Measurements from ENCODE around the gene POMT1. TPM values are rescaled to one million over a fixed set of nuclear protein-coding genes. Genes with fewer than 3 reads are reported as not detected.

Gene POMT1
- total RNA-seq, 4 donors from 2014 or later = 33.3 to 45.9 (median 38.0) TPM

DNA sequence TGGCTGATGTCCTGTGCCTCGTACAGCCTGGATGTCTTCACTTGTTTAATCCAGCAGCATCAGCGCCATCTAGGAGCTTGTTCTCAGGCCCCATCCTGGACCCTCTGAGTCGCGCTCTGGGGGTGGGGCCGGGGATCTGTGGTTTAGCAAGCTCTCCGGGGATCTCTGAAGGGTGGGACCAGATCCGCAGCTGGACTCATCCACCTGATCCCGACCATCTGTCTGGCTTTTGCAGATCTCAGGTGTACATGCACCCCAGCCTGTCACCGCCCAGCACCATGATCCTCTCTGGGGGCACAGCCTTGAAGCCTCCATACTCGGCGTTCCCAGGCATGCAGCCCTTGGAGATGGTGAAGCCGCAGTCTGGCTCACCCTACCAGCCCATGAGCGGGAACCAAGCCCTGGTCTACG, 15.1 kb upstream of the POMT1 start:
- TF ChIP-seq POLR2A (IDR thresholded peaks at IDR 0.05) (no peak), EP300 (IDR thresholded peaks at IDR 0.05) (no peak), CTCF (IDR thresholded peaks at IDR 0.05) (no peak)
- 76 to 77% methylated on average over 14 of the region's 14 CpGs for WGBS, 2 donors
- Histone ChIP-seq H3K9me3 (no peaks in the 10 kb centered on the region), H3K4me1 (no peaks in the 10 kb centered on the region), H3K4me3 (no peak overlapping the region), H3K36me3 (peaks cover 3 to 100% (median 71%) of the 10 kb centered on the region in 3 donors), H3K27me3 (no peaks in the 10 kb centered on the region), H3K27ac (no peak overlapping the region)
- DNase-seq (ENCODE audit: low spot score in 2 of 2) = no peak

DNA sequence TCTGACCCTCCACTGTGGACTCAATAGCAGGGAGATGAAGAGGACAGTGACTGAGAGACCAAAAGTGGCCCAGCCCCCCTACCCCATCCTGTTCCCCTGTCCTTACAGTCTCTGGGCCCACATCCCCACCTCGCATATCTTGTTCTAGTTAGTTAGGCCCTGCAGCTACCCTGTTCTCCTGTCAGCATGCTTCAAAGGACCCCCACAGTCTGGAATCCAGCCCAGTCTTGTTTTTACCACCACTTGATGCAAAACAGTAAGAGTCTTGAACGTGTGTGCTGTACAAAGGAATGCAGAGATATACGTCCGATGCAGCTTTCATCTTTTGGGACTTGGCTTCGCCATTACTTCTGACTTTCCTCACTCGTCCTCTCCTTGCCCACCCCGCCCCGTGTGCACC, 12.2 kb upstream of the POMT1 start:
- Histone ChIP-seq H3K9me3 (no peaks in the 10 kb centered on the region), H3K4me1 (no peaks in the 10 kb centered on the region), H3K36me3 (peaks cover 2 to 100% (median 57%) of the 10 kb centered on the region in 3 donors), H3K4me3 (no peak overlapping the region), H3K27me3 (no peaks in the 10 kb centered on the region), H3K27ac (no peak overlapping the region)
- no peak for DNase-seq (ENCODE audit: low spot score in 2 of 2)
- no peak for TF ChIP-seq CTCF (IDR thresholded peaks at IDR 0.05)
- no peak for TF ChIP-seq POLR2A (IDR thresholded peaks at IDR 0.05)
- TF ChIP-seq EP300 (IDR thresholded peaks at IDR 0.05) = no peak
- 66 to 71% methylated on average over 8 of the region's 8 CpGs for WGBS, 2 donors

DNA sequence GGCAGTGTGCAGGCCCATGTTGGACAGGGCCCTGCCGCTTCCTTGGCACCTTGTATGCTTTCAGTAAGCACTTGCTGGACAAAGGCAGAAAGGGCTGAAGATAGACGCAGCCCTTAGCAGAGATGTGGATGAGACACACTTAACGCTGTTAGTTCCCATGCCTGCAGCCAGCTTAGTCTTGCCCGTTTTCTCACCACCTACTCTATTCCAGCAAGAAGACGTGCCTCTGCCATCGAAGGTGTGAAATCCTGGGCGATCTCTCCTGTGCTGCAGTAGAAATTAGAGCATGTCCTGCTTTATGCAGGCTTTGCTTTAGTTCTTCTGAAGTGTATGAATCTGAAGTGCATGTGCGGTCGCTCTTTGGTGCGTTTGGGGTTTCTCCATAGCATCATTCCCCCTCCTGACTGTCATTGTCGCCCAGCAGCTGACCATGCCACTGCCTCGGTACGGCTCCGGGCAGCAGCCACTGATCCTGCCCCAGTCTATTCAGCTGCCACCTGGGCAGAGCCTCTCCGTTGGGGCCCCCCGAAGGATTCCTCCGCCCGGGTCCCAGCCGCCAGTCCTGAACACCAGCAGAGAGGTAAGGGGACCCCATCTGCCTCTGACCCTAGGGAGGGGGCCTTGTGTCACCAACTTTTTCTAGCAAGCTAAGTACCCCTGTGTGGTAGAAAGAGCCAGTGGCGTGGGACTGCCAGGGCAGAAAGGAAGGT, 11.6 kb upstream of the POMT1 start:
- Histone ChIP-seq H3K9me3 (no peaks in the 10 kb centered on the region), H3K27ac (no peak overlapping the region), H3K4me1 (no peaks in the 10 kb centered on the region), H3K36me3 (peaks cover 2 to 100% (median 50%) of the 10 kb centered on the region in 3 donors), H3K27me3 (no peaks in the 10 kb centered on the region), H3K4me3 (no peak overlapping the region)
- 91 to 94% methylated on average over 20 of the region's 20 CpGs for WGBS, 2 donors
- TF ChIP-seq CTCF (IDR thresholded peaks at IDR 0.05) (no peak), EP300 (IDR thresholded peaks at IDR 0.05) (no peak), POLR2A (IDR thresholded peaks at IDR 0.05) (no peak)
- no peak for DNase-seq (ENCODE audit: low spot score in 2 of 2)

DNA sequence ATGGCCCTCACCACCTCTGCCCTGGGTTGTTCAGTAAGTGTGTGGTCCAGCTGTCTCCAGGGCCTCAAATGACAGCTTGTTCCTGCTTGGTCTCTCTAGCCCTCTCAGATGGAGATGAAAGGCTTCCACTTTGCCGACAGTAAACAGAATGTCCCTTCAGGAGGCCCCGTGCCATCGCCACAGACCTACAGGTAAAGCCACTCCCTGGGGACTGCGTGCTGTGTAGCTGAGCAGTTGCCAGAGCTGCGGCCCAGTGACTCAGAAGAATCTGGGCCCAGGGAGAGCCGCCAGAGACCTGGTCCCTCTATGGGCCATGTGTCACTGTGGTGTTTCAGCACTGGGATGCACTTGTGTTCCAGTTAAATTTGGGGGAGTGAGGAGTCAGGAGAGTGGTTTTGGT, 10.6 kb upstream of the POMT1 start:
- 81 to 91% methylated on average over 6 of the region's 6 CpGs for WGBS, 2 donors

More for the DNA sequence above, 10.6 kb upstream of the POMT1 start:
- H3K4me3 ChIP-seq = no peak overlapping the region
- peaks cover 2 to 100% (median 49%) of the 10 kb centered on the region in 3 donors for H3K36me3 ChIP-seq
- H3K27ac ChIP-seq = no peak overlapping the region
- TF ChIP-seq EP300 (IDR thresholded peaks at IDR 0.05) (no peak), POLR2A (IDR thresholded peaks at IDR 0.05) (no peak), CTCF (IDR thresholded peaks at IDR 0.05) (no peak)
- no peak for DNase-seq (ENCODE audit: low spot score in 2 of 2)
- H3K4me1 ChIP-seq = no peaks in the 10 kb centered on the region
- H3K27me3 ChIP-seq = no peaks in the 10 kb centered on the region
- H3K9me3 ChIP-seq = no peaks in the 10 kb centered on the region
